ENCODE measurements around the gene GPRC5C.

GRCh38 chr17:74402048-74402447 is 29.8 kb upstream of the GPRC5C start:
- no peak for TF ChIP-seq CTCF (IDR thresholded peaks at IDR 0.05; ENCODE audit: low read depth, low read length, missing input control)
- no peak for TF ChIP-seq RAD21 (IDR thresholded peaks at IDR 0.05)
- no peak for TF ChIP-seq TAF1 (conservative IDR thresholded peaks at IDR 0.05)
- no peak for TF ChIP-seq REST (IDR thresholded peaks at IDR 0.05)
- no peak for TF ChIP-seq GABPA (IDR thresholded peaks at IDR 0.05 in 1 of 2, conservative IDR thresholded peaks at IDR 0.05 in 1 of 2)
- TF ChIP-seq ATF3 (IDR thresholded peaks at IDR 0.05): no peak
- TF ChIP-seq SP1 (IDR thresholded peaks at IDR 0.05): no peak
- no peak for TF ChIP-seq JUND (IDR thresholded peaks at IDR 0.05)
- no peak for TF ChIP-seq MAX (IDR thresholded peaks at IDR 0.05)
- no peak for TF ChIP-seq YY1 (IDR thresholded peaks at IDR 0.05)
- no peak for TF ChIP-seq ZBTB33 (IDR thresholded peaks at IDR 0.05)
- no peak for TF ChIP-seq EGR1 (IDR thresholded peaks at IDR 0.05; ENCODE audit: low read depth in 2 of 2)
- no peak for TF ChIP-seq HNF4G (IDR thresholded peaks at IDR 0.05)
- TF ChIP-seq NR2F2 (IDR thresholded peaks at IDR 0.05): no peak

Measured in liver (tissue), 3 donors.